Nephron (organoid): ENCODE measurements around the gene PLEKHH3.

Experiments used
- H3K27ac Mint-ChIP-seq, 3 experiments: 2 replicates each; pipeline ENCODE4 v1.8.0; 2020; ENCODE audit warnings: mixed read lengths in 3 of 3, mild to moderate bottlenecking in 2 of 3, moderate library complexity in 1 of 3
- H3K27me3 Mint-ChIP-seq: 2 replicates; pipeline ENCODE4 v1.8.0; 2021; ENCODE audit warnings: low read depth, mild to moderate bottlenecking, moderate library complexity, mixed read lengths
- H3K36me3 Mint-ChIP-seq: 2 replicates; pipeline ENCODE4 v1.8.0; 2020; ENCODE audit warnings: low read depth, mixed read lengths
- H3K4me1 Mint-ChIP-seq: 2 replicates; pipeline ENCODE4 v1.8.0; 2020; ENCODE audit warnings: mixed read lengths
- H3K4me3 Mint-ChIP-seq, 3 experiments: 2 replicates each; pipeline ENCODE4 v1.8.0; 2020; ENCODE audit warnings: mild to moderate bottlenecking in 3 of 3, mixed read lengths in 3 of 3, moderate library complexity in 2 of 3
- H3K9me3 Mint-ChIP-seq: 2 replicates; pipeline ENCODE4 v1.8.0; 2020; ENCODE audit warnings: mixed read lengths
- CTCF ChIP-seq, 3 experiments: fragments of 200-600 bp; sonication (generic); IDR thresholded peaks; one replicate each; pipeline ENCODE4 v1.5.0; 2021; ENCODE audit warnings: antibody characterized with exemption in 3 of 3; ENCODE audit not compliant: unreplicated experiment in 3 of 3

PLEKHH3 gene

GRCh38 chr17:42675348-42675964 lies 1.3 kb downstream of the PLEKHH3 start:
- no peak for TF ChIP-seq CTCF (IDR thresholded peaks at IDR 0.05; ENCODE audit: unreplicated experiment in 3 of 3)
- H3K27ac Mint-ChIP-seq = no peak overlapping the region
- H3K9me3 Mint-ChIP-seq = no peaks in the 10 kb centered on the region
- H3K27me3 Mint-ChIP-seq = peaks cover 8% of the 10 kb centered on the region
- H3K4me1 Mint-ChIP-seq = peaks cover 40% of the 10 kb centered on the region
- H3K4me3 Mint-ChIP-seq = peak overlapping the region; percentile 92 to 94 (median 93)
- peaks cover 11% of the 10 kb centered on the region for H3K36me3 Mint-ChIP-seq

- Mint-ChIP-seq H3K4me1 (peaks cover 37% of the 10 kb centered on the region), H3K27me3 (peaks cover 8% of the 10 kb centered on the region), H3K36me3 (peaks cover 11% of the 10 kb centered on the region), H3K9me3 (no peaks in the 10 kb centered on the region), H3K27ac (peak overlapping the region in 1 of 3 experiments; percentile 46), H3K4me3 (peak overlapping the region; percentile 77 to 87 (median 86))
- TF ChIP-seq CTCF (IDR thresholded peaks at IDR 0.05; ENCODE audit: unreplicated experiment in 3 of 3) = no peak
Observed at GRCh38 chr17:42674755-42675347, 1.9 kb downstream of the PLEKHH3 start.

- TF ChIP-seq CTCF (IDR thresholded peaks at IDR 0.05; ENCODE audit: unreplicated experiment in 3 of 3) = peak; percentile 34 to 46 (median 43)
- Mint-ChIP-seq H3K4me3 (peak overlapping the region; percentile 77 to 87 (median 86)), H3K36me3 (peaks cover 14% of the 10 kb centered on the region)
Observed at GRCh38 chr17:42673885-42674754, 2.7 kb downstream of the PLEKHH3 start.

GRCh38 chr17:42673266-42673884 lies 3.4 kb downstream of the PLEKHH3 start:
- Mint-ChIP-seq H3K27me3 (peaks cover 12% of the 10 kb centered on the region), H3K4me3 (no peak overlapping the region), H3K4me1 (peaks cover 36% of the 10 kb centered on the region), H3K36me3 (peaks cover 22% of the 10 kb centered on the region), H3K27ac (no peak overlapping the region), H3K9me3 (no peaks in the 10 kb centered on the region)
- TF ChIP-seq CTCF (IDR thresholded peaks at IDR 0.05; ENCODE audit: unreplicated experiment in 3 of 3) = no peak

More at GRCh38 chr17:42673885-42674754, 2.7 kb downstream of the PLEKHH3 start:
- H3K27ac Mint-ChIP-seq = no peak overlapping the region
- H3K4me1 Mint-ChIP-seq = peaks cover 33% of the 10 kb centered on the region
- H3K9me3 Mint-ChIP-seq = no peaks in the 10 kb centered on the region
- H3K27me3 Mint-ChIP-seq = peaks cover 8% of the 10 kb centered on the region

- Mint-ChIP-seq H3K4me1 (peaks cover 28% of the 10 kb centered on the region), H3K27ac (peak overlapping the region in 1 of 3 experiments; percentile 45), H3K36me3 (peaks cover 30% of the 10 kb centered on the region), H3K9me3 (no peaks in the 10 kb centered on the region), H3K27me3 (peaks cover 12% of the 10 kb centered on the region), H3K4me3 (peak overlapping the region; percentile 10 to 32 (median 20))
- no peak for TF ChIP-seq CTCF (IDR thresholded peaks at IDR 0.05; ENCODE audit: unreplicated experiment in 3 of 3)
Observed at GRCh38 chr17:42672038-42672437, 4.8 kb downstream of the PLEKHH3 start.
